ENCODE measurements around the gene TMPRSS4.
A peak's percentile ranks its signal among the peaks of the same experiment; 100 is the strongest.

TMPRSS4 gene

GRCh38 chr11:118153976-118154375, 77.1 kb downstream of the TMPRSS4 start:
- no peaks in the 10 kb centered on the region for H3K36me3 Mint-ChIP-seq
- no peaks in the 10 kb centered on the region for H3K9me3 Mint-ChIP-seq (ENCODE audit: low read depth)
- peaks cover 17% of the 10 kb centered on the region for H3K4me1 Mint-ChIP-seq (ENCODE audit: low read depth)
- peaks cover 31% of the 10 kb centered on the region for H3K27me3 Mint-ChIP-seq
- H3K27ac Mint-ChIP-seq = no peak overlapping the region
- H3K4me3 Mint-ChIP-seq = peak overlapping the region; percentile 78

DNA sequence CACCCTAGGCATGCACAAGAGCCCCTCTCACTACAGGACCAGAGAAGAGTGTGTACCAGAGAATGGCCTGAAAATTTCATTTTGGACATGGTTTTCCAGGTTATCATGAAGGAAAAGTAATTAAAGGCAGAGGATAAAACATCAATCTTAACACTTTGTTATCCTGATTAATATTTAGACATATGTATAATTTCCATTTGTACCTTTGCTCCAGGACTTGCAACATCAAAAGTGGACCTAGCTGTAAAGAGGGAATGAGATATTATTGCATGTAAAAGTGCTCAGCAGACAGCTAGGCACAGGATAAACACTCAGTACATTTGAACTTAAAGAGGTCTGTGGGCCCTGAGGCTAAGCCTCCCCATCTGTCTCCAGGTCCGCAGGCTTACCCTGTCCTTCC, 77.8 kb downstream of the TMPRSS4 start:
- peaks cover 31% of the 10 kb centered on the region for H3K27me3 Mint-ChIP-seq
- H3K4me1 Mint-ChIP-seq (ENCODE audit: low read depth) = peaks cover 17% of the 10 kb centered on the region
- no peak overlapping the region for H3K4me3 Mint-ChIP-seq
- H3K27ac Mint-ChIP-seq = no peak overlapping the region
- no peaks in the 10 kb centered on the region for H3K36me3 Mint-ChIP-seq
- no peaks in the 10 kb centered on the region for H3K9me3 Mint-ChIP-seq (ENCODE audit: low read depth)

GRCh38 chr11:118155776-118156530, 79.1 kb downstream of the TMPRSS4 start:
- Mint-ChIP-seq H3K36me3 (no peaks in the 10 kb centered on the region), H3K27ac (no peak overlapping the region), H3K9me3 (ENCODE audit: low read depth) (no peaks in the 10 kb centered on the region), H3K27me3 (peaks cover 28% of the 10 kb centered on the region), H3K4me3 (no peak overlapping the region), H3K4me1 (ENCODE audit: low read depth) (peaks cover 17% of the 10 kb centered on the region)

GRCh38 chr11:118156531-118157185, 79.8 kb downstream of the TMPRSS4 start:
- Mint-ChIP-seq H3K4me3 (no peak overlapping the region), H3K36me3 (no peaks in the 10 kb centered on the region), H3K9me3 (ENCODE audit: low read depth) (no peaks in the 10 kb centered on the region), H3K27ac (no peak overlapping the region), H3K4me1 (ENCODE audit: low read depth) (peaks cover 17% of the 10 kb centered on the region), H3K27me3 (peaks cover 22% of the 10 kb centered on the region)

- no peaks in the 10 kb centered on the region for H3K9me3 Mint-ChIP-seq (ENCODE audit: low read depth)
- no peaks in the 10 kb centered on the region for H3K36me3 Mint-ChIP-seq
- H3K4me3 Mint-ChIP-seq = no peak overlapping the region
- peaks cover 22% of the 10 kb centered on the region for H3K27me3 Mint-ChIP-seq
- H3K4me1 Mint-ChIP-seq (ENCODE audit: low read depth) = peaks cover 17% of the 10 kb centered on the region
- no peak overlapping the region for H3K27ac Mint-ChIP-seq
These were observed 80.5 kb downstream of the TMPRSS4 start for GRCh38 chr11:118157186-118157895.

- no peaks in the 10 kb centered on the region for H3K36me3 Mint-ChIP-seq
- H3K27me3 Mint-ChIP-seq = peaks cover 7% of the 10 kb centered on the region
- H3K4me1 Mint-ChIP-seq (ENCODE audit: low read depth) = peaks cover 5% of the 10 kb centered on the region
- H3K4me3 Mint-ChIP-seq = no peak overlapping the region
- no peak overlapping the region for H3K27ac Mint-ChIP-seq
- H3K9me3 Mint-ChIP-seq (ENCODE audit: low read depth) = no peaks in the 10 kb centered on the region
These were observed 84.9 kb downstream of the TMPRSS4 start for GRCh38 chr11:118161786-118162185.

DNA sequence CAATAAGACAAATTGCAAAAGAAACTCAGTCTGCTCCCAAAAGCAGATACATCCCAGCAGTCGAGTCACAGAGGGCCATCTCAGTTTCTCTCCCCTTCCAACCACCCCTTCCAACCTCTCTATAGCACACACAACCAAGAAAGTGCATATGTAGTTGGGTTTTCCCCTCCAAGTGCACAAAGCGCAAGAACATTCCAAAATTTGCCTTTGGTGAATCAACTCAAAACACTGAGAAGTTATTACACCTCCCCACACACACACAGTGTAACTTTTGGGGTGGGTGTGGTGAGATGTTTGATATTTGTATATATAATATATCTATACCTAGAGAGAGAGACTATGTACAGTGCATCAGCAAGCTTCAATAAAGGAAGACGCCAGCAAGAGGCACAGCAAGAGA, 86.0 kb downstream of the TMPRSS4 start:
- no peak overlapping the region for H3K27ac Mint-ChIP-seq
- H3K9me3 Mint-ChIP-seq (ENCODE audit: low read depth) = no peaks in the 10 kb centered on the region
- H3K4me1 Mint-ChIP-seq (ENCODE audit: low read depth) = no peaks in the 10 kb centered on the region
- H3K36me3 Mint-ChIP-seq = no peaks in the 10 kb centered on the region
- H3K27me3 Mint-ChIP-seq = peaks cover 2% of the 10 kb centered on the region
- no peak overlapping the region for H3K4me3 Mint-ChIP-seq

DNA sequence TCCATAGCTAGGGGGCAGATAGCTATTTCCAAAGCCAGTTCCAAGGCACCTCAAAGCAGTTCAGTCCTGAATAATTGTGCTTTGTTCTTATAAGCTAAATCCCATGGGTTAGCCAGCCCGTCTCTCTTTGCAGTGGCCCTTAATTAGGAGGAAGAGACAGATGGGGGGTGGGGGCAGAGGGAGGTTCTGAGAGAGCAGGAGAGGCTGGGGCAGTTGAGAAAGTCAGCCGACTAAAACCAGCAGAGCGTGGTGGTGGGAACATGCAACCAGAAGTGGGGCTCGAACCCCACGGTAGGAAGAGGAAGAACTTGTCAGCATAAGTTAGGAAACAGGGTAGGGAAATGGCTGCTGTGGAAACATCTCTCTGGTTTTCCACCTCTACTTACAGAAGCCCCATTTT, 86.6 kb downstream of the TMPRSS4 start:
- Mint-ChIP-seq H3K27ac (no peak overlapping the region), H3K9me3 (ENCODE audit: low read depth) (no peaks in the 10 kb centered on the region), H3K36me3 (no peaks in the 10 kb centered on the region), H3K4me1 (ENCODE audit: low read depth) (no peaks in the 10 kb centered on the region), H3K4me3 (no peak overlapping the region), H3K27me3 (no peaks in the 10 kb centered on the region)

DNA sequence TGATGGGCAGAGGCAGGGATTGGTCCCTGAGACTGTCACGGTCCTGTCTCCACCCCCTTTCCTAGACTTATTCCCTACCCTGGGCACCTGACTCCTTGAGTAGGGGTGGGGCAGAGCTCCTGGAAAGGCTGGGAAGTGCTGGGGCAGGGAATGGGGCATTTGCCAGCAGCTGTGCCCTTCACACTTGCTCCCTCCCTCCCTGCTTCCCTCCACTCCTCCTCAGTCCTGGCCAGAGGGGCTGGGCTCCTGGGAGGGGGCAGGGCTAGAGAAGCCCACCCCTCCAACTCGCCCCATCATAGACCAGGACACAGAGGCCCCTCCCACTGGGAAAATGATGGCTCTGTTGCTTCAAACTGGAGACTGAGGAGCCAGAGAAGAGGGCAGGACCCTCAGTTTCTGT, 88.0 kb downstream of the TMPRSS4 start:
- no peak overlapping the region for H3K4me3 Mint-ChIP-seq
- H3K27me3 Mint-ChIP-seq = no peaks in the 10 kb centered on the region

GRCh38 chr11:118166641-118167040, 89.8 kb downstream of the TMPRSS4 start:
- H3K4me1 Mint-ChIP-seq (ENCODE audit: low read depth) = peaks cover under 1% of the 10 kb centered on the region
- H3K27me3 Mint-ChIP-seq = no peaks in the 10 kb centered on the region
- H3K4me3 Mint-ChIP-seq = no peak overlapping the region
- H3K36me3 Mint-ChIP-seq = no peaks in the 10 kb centered on the region
- H3K9me3 Mint-ChIP-seq (ENCODE audit: low read depth) = no peaks in the 10 kb centered on the region
- no peak overlapping the region for H3K27ac Mint-ChIP-seq

More for the DNA sequence above, 88.0 kb downstream of the TMPRSS4 start:
- Mint-ChIP-seq H3K36me3 (no peaks in the 10 kb centered on the region), H3K9me3 (ENCODE audit: low read depth) (no peaks in the 10 kb centered on the region), H3K27ac (no peak overlapping the region), H3K4me1 (ENCODE audit: low read depth) (no peaks in the 10 kb centered on the region)

- Mint-ChIP-seq H3K27ac (no peak overlapping the region), H3K4me1 (ENCODE audit: low read depth) (peaks cover 2% of the 10 kb centered on the region), H3K4me3 (no peak overlapping the region), H3K27me3 (no peaks in the 10 kb centered on the region), H3K9me3 (ENCODE audit: low read depth) (no peaks in the 10 kb centered on the region), H3K36me3 (no peaks in the 10 kb centered on the region)
These were observed 90.4 kb downstream of the TMPRSS4 start for GRCh38 chr11:118167253-118167652.

DNA sequence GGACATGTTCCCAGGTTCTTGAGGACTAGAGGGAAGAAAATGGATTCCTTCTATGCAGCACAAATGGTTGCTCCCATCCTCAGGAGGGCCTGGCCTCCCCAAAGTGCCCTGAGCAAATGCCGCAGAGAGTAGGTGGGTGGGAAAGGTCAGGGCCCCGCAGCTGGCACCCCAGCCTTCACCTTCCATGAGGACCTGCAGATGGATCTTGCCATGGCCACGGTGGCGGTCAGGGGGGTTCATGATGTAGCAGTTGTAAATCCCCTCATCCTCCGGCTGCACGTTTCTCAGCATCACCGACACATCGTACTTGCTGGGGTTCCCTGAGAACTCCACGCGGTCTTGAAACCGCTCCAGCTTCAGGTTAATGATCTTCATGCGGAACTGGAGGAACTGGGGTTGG, 91.0 kb downstream of the TMPRSS4 start:
- H3K4me1 Mint-ChIP-seq (ENCODE audit: low read depth) = peaks cover 2% of the 10 kb centered on the region
- no peaks in the 10 kb centered on the region for H3K9me3 Mint-ChIP-seq (ENCODE audit: low read depth)
- H3K4me3 Mint-ChIP-seq = no peak overlapping the region
- H3K36me3 Mint-ChIP-seq = no peaks in the 10 kb centered on the region
- no peak overlapping the region for H3K27ac Mint-ChIP-seq
- no peaks in the 10 kb centered on the region for H3K27me3 Mint-ChIP-seq

DNA sequence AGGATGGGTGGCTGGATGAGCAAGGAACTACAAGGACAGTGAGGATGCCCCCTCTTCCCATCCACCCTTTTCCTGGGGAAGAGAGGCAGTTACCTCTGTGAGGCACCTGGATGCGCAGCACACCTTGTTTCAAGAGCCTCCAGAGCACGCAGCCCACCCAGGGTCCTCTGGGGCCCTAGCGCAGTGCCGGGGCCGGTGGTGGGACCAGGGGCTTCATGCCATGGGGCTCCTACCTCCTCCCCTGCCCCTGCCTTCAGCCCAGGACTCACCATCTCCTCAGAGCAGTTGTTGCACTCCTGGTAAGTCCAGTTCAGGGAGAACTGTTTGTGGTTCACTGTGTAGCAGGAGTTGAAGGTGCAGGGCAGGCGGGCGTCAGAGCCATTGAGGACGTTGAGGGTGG, 91.4 kb downstream of the TMPRSS4 start:
- no peak overlapping the region for H3K27ac Mint-ChIP-seq
- H3K4me3 Mint-ChIP-seq = no peak overlapping the region
- H3K27me3 Mint-ChIP-seq = no peaks in the 10 kb centered on the region
- H3K36me3 Mint-ChIP-seq = no peaks in the 10 kb centered on the region
- H3K9me3 Mint-ChIP-seq (ENCODE audit: low read depth) = no peaks in the 10 kb centered on the region
- H3K4me1 Mint-ChIP-seq (ENCODE audit: low read depth) = peaks cover 2% of the 10 kb centered on the region

DNA sequence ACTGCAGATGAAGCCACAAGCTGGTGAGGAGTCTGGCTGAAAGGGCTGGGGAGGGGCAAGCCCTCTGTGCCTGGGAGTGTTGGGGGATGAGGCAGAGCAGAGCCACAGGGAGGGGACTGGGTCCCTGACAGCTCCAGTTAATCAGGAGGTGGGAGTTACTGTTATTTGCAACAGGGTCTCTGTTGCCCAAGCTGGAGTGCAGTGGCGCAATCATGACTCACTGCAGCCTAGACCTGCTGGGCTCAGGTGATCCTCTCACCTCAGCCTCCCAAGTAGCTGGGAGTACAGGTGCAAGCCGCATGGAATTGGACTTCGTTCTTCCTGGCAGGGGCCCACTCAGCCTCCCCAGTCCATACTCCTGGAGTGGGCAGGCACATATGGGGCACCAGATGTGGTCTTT, 91.9 kb downstream of the TMPRSS4 start:
- Mint-ChIP-seq H3K27me3 (no peaks in the 10 kb centered on the region), H3K36me3 (no peaks in the 10 kb centered on the region), H3K4me1 (ENCODE audit: low read depth) (peaks cover 2% of the 10 kb centered on the region), H3K9me3 (ENCODE audit: low read depth) (no peaks in the 10 kb centered on the region), H3K4me3 (no peak overlapping the region), H3K27ac (no peak overlapping the region)

All from activated naive CD8-positive, alpha-beta T cell (primary cell).